Trophoblast cell (in vitro differentiated cells and primary cell): ENCODE measurements around the gene PXDC1.

Source experiments
- DNase-seq, 2 donors: peaks; one replicate each; pipeline ENCODE4 v3.0.0-alpha.2; 2016
- H2AFZ ChIP-seq: 2 replicates; pipeline ENCODE4 v1.6.1; 2013; ENCODE audit warnings: low read length, moderate library complexity, mild to moderate bottlenecking; ENCODE audit not compliant: insufficient read depth, poor library complexity
- H2AK5ac ChIP-seq: 2 replicates; pipeline ENCODE4 v1.6.1; 2013; ENCODE audit warnings: mild to moderate bottlenecking, low read length
- H2BK120ac ChIP-seq: 2 replicates; pipeline ENCODE4 v1.6.1; 2013; ENCODE audit warnings: low read length, mild to moderate bottlenecking, moderate library complexity; ENCODE audit not compliant: insufficient read depth, poor library complexity
- H2BK12ac ChIP-seq: 2 replicates; pipeline ENCODE4 v1.6.1; 2013; ENCODE audit warnings: mild to moderate bottlenecking, low read length, moderate library complexity
- H2BK5ac ChIP-seq: 2 replicates; pipeline ENCODE4 v1.6.1; 2013; ENCODE audit warnings: low read length, low read depth, moderate library complexity, mild to moderate bottlenecking; ENCODE audit not compliant: poor library complexity
- H3K14ac ChIP-seq: 2 replicates; pipeline ENCODE4 v1.6.1; 2013; ENCODE audit warnings: mild to moderate bottlenecking, low read length
- H3K18ac ChIP-seq: 2 replicates; pipeline ENCODE4 v1.6.1; 2013; ENCODE audit warnings: mild to moderate bottlenecking, low read length
- H3K23ac ChIP-seq: 2 replicates; pipeline ENCODE4 v1.6.1; 2013; ENCODE audit warnings: low read length
- H3K27ac ChIP-seq: 2 replicates; pipeline ENCODE4 v1.5.1; 2013; ENCODE audit warnings: low read depth, mild to moderate bottlenecking, inconsistent platforms, low read length, moderate library complexity
- H3K27me3 ChIP-seq: 2 replicates; pipeline ENCODE4 v1.6.1; 2013; ENCODE audit warnings: inconsistent platforms, mild to moderate bottlenecking, low read length, moderate library complexity; ENCODE audit not compliant: insufficient read depth
- H3K36me3 ChIP-seq, 2 experiments: 1 replicate in 1 of 2; 2 replicates in 1 of 2; pipeline ENCODE4 v1.6.1; 2013; ENCODE audit warnings: low read length in 2 of 2, mild to moderate bottlenecking in 2 of 2, moderate library complexity in 1 of 2; ENCODE audit not compliant: insufficient read depth in 2 of 2, control insufficient read depth in 1 of 2
- H3K4ac ChIP-seq: 2 replicates; pipeline ENCODE4 v1.6.1; 2013; ENCODE audit warnings: low read depth, mild to moderate bottlenecking, low read length, moderate library complexity
- H3K4me1 ChIP-seq, 2 experiments: 1 replicate in 1 of 2; 2 replicates in 1 of 2; pipeline ENCODE4 v1.6.1; 2013; ENCODE audit warnings: low read length in 2 of 2, mild to moderate bottlenecking in 2 of 2, moderate library complexity in 1 of 2; ENCODE audit not compliant: insufficient read depth in 2 of 2, control insufficient read depth in 1 of 2
- H3K4me2 ChIP-seq: 2 replicates; pipeline ENCODE4 v1.6.1; 2013; ENCODE audit warnings: inconsistent platforms, mild to moderate bottlenecking, low read length, moderate library complexity
- H3K4me3 ChIP-seq: 2 replicates; pipeline ENCODE4 v1.5.1; 2013; ENCODE audit warnings: mild to moderate bottlenecking, low read depth, low read length, inconsistent platforms
- H3K79me1 ChIP-seq: one replicate; pipeline ENCODE4 v1.6.1; 2013; ENCODE audit warnings: low read length
- H3K79me2 ChIP-seq: 2 replicates; pipeline ENCODE4 v1.6.1; 2013; ENCODE audit warnings: low read length, mild to moderate bottlenecking; ENCODE audit not compliant: control insufficient read depth, insufficient read depth, poor library complexity
- H3K9ac ChIP-seq: 2 replicates; pipeline ENCODE4 v1.6.1; 2013; ENCODE audit warnings: mild to moderate bottlenecking, low read length
- H3K9me3 ChIP-seq: 2 replicates; pipeline ENCODE4 v1.6.1; 2013; ENCODE audit warnings: low read depth, mild to moderate bottlenecking, control low read depth, inconsistent platforms, low read length; ENCODE audit not compliant: insufficient read depth
- H4K12ac ChIP-seq: 2 replicates; pipeline ENCODE4 v1.6.1; 2013; ENCODE audit warnings: low read depth, mild to moderate bottlenecking, low read length, moderate library complexity
- H4K8ac ChIP-seq: 2 replicates; pipeline ENCODE4 v1.6.1; 2013; ENCODE audit warnings: low read depth, mild to moderate bottlenecking, low read length, moderate library complexity
- H4K91ac ChIP-seq: one replicate; pipeline ENCODE4 v1.6.1; 2013; ENCODE audit warnings: low read depth, mild to moderate bottlenecking, low read length, moderate library complexity
- WGBS: extraction: QIAGEN DNeasy Blood & Tissue Kit; methylation state at CpG from one replicate; pipeline ENCODE4 v1.1.7; 2013; ENCODE audit warnings: missing lambda C conversion rate; ENCODE audit not compliant: insufficient read length, insufficient coverage; ENCODE audit errors: extremely low coverage; 5-methylcytosine and 5-hydroxymethylcytosine counted together

PXDC1 gene

GRCh38 chr6:3766214-3766613 lies 14.7 kb upstream of the PXDC1 start:
- no CpG with 5 or more reads among the region's 9 CpGs for WGBS
- no peak overlapping the region for H3K27ac ChIP-seq
- no peaks in the 10 kb centered on the region for H3K36me3 ChIP-seq
- H3K4me3 ChIP-seq, result no peak overlapping the region
- no peaks in the 10 kb centered on the region for H3K79me2 ChIP-seq
- H2AFZ ChIP-seq, result no peak overlapping the region
- H3K9me3 ChIP-seq, result peaks cover 2% of the 10 kb centered on the region
- no peak overlapping the region for H3K9ac ChIP-seq
- no peak overlapping the region for H2BK120ac ChIP-seq
- no peak overlapping the region for H3K4ac ChIP-seq
- no peaks in the 10 kb centered on the region for H3K79me1 ChIP-seq
- no peaks in the 10 kb centered on the region for H3K27me3 ChIP-seq
- no peaks in the 10 kb centered on the region for H3K4me1 ChIP-seq
- H3K4me2 ChIP-seq, result no peak overlapping the region
- H4K8ac ChIP-seq, result no peak overlapping the region
- H3K18ac ChIP-seq, result no peak overlapping the region
- no peak overlapping the region for H4K12ac ChIP-seq
- H2BK5ac ChIP-seq, result no peak overlapping the region
- H3K14ac ChIP-seq, result no peak overlapping the region
- H2AK5ac ChIP-seq, result no peak overlapping the region
- no peak overlapping the region for H2BK12ac ChIP-seq
- no peak overlapping the region for H4K91ac ChIP-seq
- DNase-seq, result no peak
- no peak overlapping the region for H3K23ac ChIP-seq

GRCh38 chr6:3765415-3765814 lies 13.9 kb upstream of the PXDC1 start:
- no peak overlapping the region for H3K14ac ChIP-seq
- no peak overlapping the region for H4K12ac ChIP-seq
- no CpG with 5 or more reads among the region's 6 CpGs for WGBS
- no peak overlapping the region for H3K4ac ChIP-seq
- H3K79me1 ChIP-seq, result no peaks in the 10 kb centered on the region
- no peak overlapping the region for H3K18ac ChIP-seq
- no peak overlapping the region for H2AK5ac ChIP-seq
- H3K4me2 ChIP-seq, result no peak overlapping the region
- no peak overlapping the region for H2BK120ac ChIP-seq
- H3K4me1 ChIP-seq, result no peaks in the 10 kb centered on the region
- H3K9me3 ChIP-seq, result peaks cover 2% of the 10 kb centered on the region
- no peak overlapping the region for H2AFZ ChIP-seq
- no peak overlapping the region for H3K23ac ChIP-seq
- H3K36me3 ChIP-seq, result no peaks in the 10 kb centered on the region
- H3K27me3 ChIP-seq, result no peaks in the 10 kb centered on the region
- H3K27ac ChIP-seq, result no peak overlapping the region
- no peak overlapping the region for H3K9ac ChIP-seq
- no peak overlapping the region for H2BK5ac ChIP-seq
- DNase-seq, result no peak
- H2BK12ac ChIP-seq, result no peak overlapping the region
- no peak overlapping the region for H4K91ac ChIP-seq
- H3K4me3 ChIP-seq, result no peak overlapping the region
- H3K79me2 ChIP-seq, result no peaks in the 10 kb centered on the region
- no peak overlapping the region for H4K8ac ChIP-seq

- H3K14ac ChIP-seq, result no peak overlapping the region
- no peak overlapping the region for H4K12ac ChIP-seq
- no peak overlapping the region for H3K4me2 ChIP-seq
- no peak overlapping the region for H4K91ac ChIP-seq
- no peak overlapping the region for H4K8ac ChIP-seq
- no peak for DNase-seq
- no peak overlapping the region for H2AK5ac ChIP-seq
- no peak overlapping the region for H3K9ac ChIP-seq
- no peaks in the 10 kb centered on the region for H3K79me1 ChIP-seq
- no peaks in the 10 kb centered on the region for H3K27me3 ChIP-seq
- H2BK12ac ChIP-seq, result no peak overlapping the region
- no CpG with 5 or more reads among the region's 5 CpGs for WGBS
- H3K27ac ChIP-seq, result no peak overlapping the region
- peak overlapping the region; percentile 44 for H3K4me3 ChIP-seq
- no peak overlapping the region for H2AFZ ChIP-seq
- no peak overlapping the region for H3K18ac ChIP-seq
- H3K9me3 ChIP-seq, result peaks cover 2% of the 10 kb centered on the region
- no peak overlapping the region for H2BK5ac ChIP-seq
- H3K36me3 ChIP-seq, result no peaks in the 10 kb centered on the region
- no peaks in the 10 kb centered on the region for H3K4me1 ChIP-seq
- peak overlapping the region; percentile 51 for H3K23ac ChIP-seq
- no peak overlapping the region for H3K4ac ChIP-seq
- H2BK120ac ChIP-seq, result no peak overlapping the region
- H3K79me2 ChIP-seq, result no peaks in the 10 kb centered on the region
Observed at GRCh38 chr6:3764516-3765335, 13.2 kb upstream of the PXDC1 start.

GRCh38 chr6:3762852-3763251 lies 11.3 kb upstream of the PXDC1 start:
- Histone ChIP-seq H2BK12ac (no peak overlapping the region), H3K27me3 (no peaks in the 10 kb centered on the region)

More at GRCh38 chr6:3762852-3763251, 11.3 kb upstream of the PXDC1 start:
- Histone ChIP-seq H4K8ac (no peak overlapping the region), H3K9me3 (peaks cover 2% of the 10 kb centered on the region), H3K79me2 (no peaks in the 10 kb centered on the region), H2BK5ac (no peak overlapping the region), H3K14ac (no peak overlapping the region), H3K79me1 (peaks cover 3% of the 10 kb centered on the region), H3K9ac (no peak overlapping the region), H4K12ac (no peak overlapping the region), H3K36me3 (no peaks in the 10 kb centered on the region), H3K4me2 (no peak overlapping the region), H2AK5ac (no peak overlapping the region), H2AFZ (no peak overlapping the region), H3K4me3 (no peak overlapping the region), H3K27ac (no peak overlapping the region), H4K91ac (no peak overlapping the region), H2BK120ac (no peak overlapping the region), H3K4ac (no peak overlapping the region), H3K4me1 (no peaks in the 10 kb centered on the region), H3K18ac (no peak overlapping the region), H3K23ac (no peak overlapping the region)
- no peak for DNase-seq
- no CpG with 5 or more reads among the region's 6 CpGs for WGBS
